ENCODE results near the gene HIVEP2. TPM values are rescaled to one million over a fixed set of nuclear protein-coding genes. Genes with fewer than 3 reads are reported as not detected.
A peak's percentile ranks its signal among the peaks of the same experiment; 100 is the strongest.

The HIVEP2 gene
- total RNA-seq, 1 experiment from 2014 or later = 4.2 TPM

DNA sequence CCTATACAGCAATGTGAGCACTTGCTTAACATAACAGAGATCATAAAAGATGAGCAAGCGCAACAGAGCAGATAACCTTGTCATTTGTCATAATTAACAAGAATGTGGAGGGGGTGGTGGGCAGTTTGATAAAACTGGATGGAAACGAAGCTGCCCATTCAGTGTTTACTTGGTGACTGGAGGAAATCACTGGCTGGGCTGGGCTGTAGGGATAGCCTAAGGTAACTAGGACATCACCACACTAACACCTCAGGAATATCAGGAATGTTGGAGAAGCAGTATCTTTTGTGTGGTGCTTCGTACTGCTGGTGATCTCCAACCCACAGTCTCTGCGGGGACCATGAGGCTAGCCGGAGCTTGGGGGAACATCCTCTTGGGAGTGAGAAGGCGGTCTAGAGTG lies 218.4 kb downstream of the HIVEP2 start:
- Histone ChIP-seq H3K23ac (ENCODE audit: insufficient read length, low read depth, low read length) (no peak overlapping the region), H2AFZ (ENCODE audit: low read length) (no peak overlapping the region), H2BK5ac (ENCODE audit: insufficient read length, low read length) (no peak overlapping the region), H2BK12ac (ENCODE audit: insufficient read length, low read depth, low read length) (no peak overlapping the region), H4K20me1 (ENCODE audit: control insufficient read depth, insufficient read depth, insufficient read length) (no peaks in the 10 kb centered on the region), H3K4me2 (ENCODE audit: insufficient read depth, insufficient read length, low read length) (no peak overlapping the region), H3K9me3 (ENCODE audit: control insufficient read depth, low read depth, low read length) (no peaks in the 10 kb centered on the region), H4K91ac (ENCODE audit: insufficient read length, low read depth, low read length) (no peak overlapping the region), H3K9ac (ENCODE audit: extremely low read depth, insufficient read length, low read length) (no peak overlapping the region), H3K18ac (ENCODE audit: insufficient read length, low read depth, low read length) (no peak overlapping the region), H2BK20ac (ENCODE audit: low read depth, low read length, poor library complexity, severe bottlenecking) (no peak overlapping the region), H3T11ph (ENCODE audit: low read length) (no peak overlapping the region), H3K23me2 (ENCODE audit: insufficient read length, low read depth, low read length, poor library complexity, severe bottlenecking) (no peaks in the 10 kb centered on the region), H3K56ac (ENCODE audit: insufficient read length, low read depth, low read length) (no peak overlapping the region), H4K8ac (replicated peaks; ENCODE audit: insufficient read length, low read depth, low read length) (no peak overlapping the region), H3K27ac (ENCODE audit: insufficient read length, low read depth, low read length) (no peak overlapping the region), H3K14ac (ENCODE audit: insufficient read depth, low read length) (no peak overlapping the region), H2BK120ac (ENCODE audit: low read depth, low read length, poor library complexity, severe bottlenecking) (no peak overlapping the region), H3K27me3 (ENCODE audit: insufficient read depth, low read length) (no peaks in the 10 kb centered on the region), H3K4me1 (ENCODE audit: insufficient read depth, low read length) (no peaks in the 10 kb centered on the region), H3K79me1 (ENCODE audit: insufficient read depth, low read depth, low read length, poor library complexity, severe bottlenecking) (no peaks in the 10 kb centered on the region), H3K4ac (ENCODE audit: low read depth, low read length) (no peak overlapping the region), H2AK5ac (ENCODE audit: insufficient read length, low read length) (no peak overlapping the region), H2BK15ac (ENCODE audit: low read depth, low read length) (no peak overlapping the region), H4K5ac (ENCODE audit: insufficient read length, low read depth, low read length) (no peak overlapping the region), H3K79me2 (ENCODE audit: insufficient read depth, low read length) (no peaks in the 10 kb centered on the region)
- Mint-ChIP-seq H3K9me3 (no peaks in the 10 kb centered on the region), H3K4me3 (no peak overlapping the region), H3K36me3 (ENCODE audit: insufficient read depth in 1 of 3, low read depth in 3 of 3) (no peaks in the 10 kb centered on the region), H3K4me1 (peaks cover 0 to 4% of the 10 kb centered on the region in 2 experiments; a peak in 1 of 4 replicates), H3K27ac (peak overlapping the region in 1 of 3 experiments; percentile 87; a peak in 1 of 7 replicates), H3K27me3 (ENCODE audit: low read depth) (no peaks in the 10 kb centered on the region)
- WGBS (ENCODE audit: extremely low coverage, insufficient read length, low lambda C conversion rate) = no CpG with 5 or more reads among the region's 6 CpGs
- no peak for DNase-seq
- TF ChIP-seq, protein P1, sequence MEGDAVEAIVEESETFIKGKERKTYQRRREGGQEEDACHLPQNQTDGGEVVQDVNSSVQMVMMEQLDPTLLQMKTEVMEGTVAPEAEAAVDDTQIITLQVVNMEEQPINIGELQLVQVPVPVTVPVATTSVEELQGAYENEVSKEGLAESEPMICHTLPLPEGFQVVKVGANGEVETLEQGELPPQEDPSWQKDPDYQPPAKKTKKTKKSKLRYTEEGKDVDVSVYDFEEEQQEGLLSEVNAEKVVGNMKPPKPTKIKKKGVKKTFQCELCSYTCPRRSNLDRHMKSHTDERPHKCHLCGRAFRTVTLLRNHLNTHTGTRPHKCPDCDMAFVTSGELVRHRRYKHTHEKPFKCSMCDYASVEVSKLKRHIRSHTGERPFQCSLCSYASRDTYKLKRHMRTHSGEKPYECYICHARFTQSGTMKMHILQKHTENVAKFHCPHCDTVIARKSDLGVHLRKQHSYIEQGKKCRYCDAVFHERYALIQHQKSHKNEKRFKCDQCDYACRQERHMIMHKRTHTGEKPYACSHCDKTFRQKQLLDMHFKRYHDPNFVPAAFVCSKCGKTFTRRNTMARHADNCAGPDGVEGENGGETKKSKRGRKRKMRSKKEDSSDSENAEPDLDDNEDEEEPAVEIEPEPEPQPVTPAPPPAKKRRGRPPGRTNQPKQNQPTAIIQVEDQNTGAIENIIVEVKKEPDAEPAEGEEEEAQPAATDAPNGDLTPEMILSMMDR (conservative IDR thresholded peaks at IDR 0.05) = no peak
